DMS 273 (cell line): ENCODE data around the gene RBPMS2.

Experiments
- DNase-seq: peaks from one replicate; lab custom pipeline; 2025; ENCODE audit not compliant: unreplicated experiment; lab: John Stamatoyannopoulos, UW

Gene RBPMS2

GRCh38 chr15:64696481-64696880 lies 78.9 kb downstream of the RBPMS2 start:
- peak; percentile 62 for DNase-seq

GRCh38 chr15:64695561-64695992 lies 79.8 kb downstream of the RBPMS2 start:
- peak; percentile 15 for DNase-seq

- DNase-seq: no peak
These were observed 80.6 kb downstream of the RBPMS2 start for GRCh38 chr15:64694816-64695215.

GRCh38 chr15:64693134-64693533 lies 82.3 kb downstream of the RBPMS2 start:
- DNase-seq: no peak

GRCh38 chr15:64691896-64692565 lies 83.4 kb downstream of the RBPMS2 start:
- DNase-seq: no peak

GRCh38 chr15:64690578-64691296 lies 84.7 kb downstream of the RBPMS2 start:
- DNase-seq: peak; percentile 7

GRCh38 chr15:64690008-64690407 lies 85.4 kb downstream of the RBPMS2 start:
- DNase-seq: peak; percentile 5
